H1 (cell line): Measurements from ENCODE around the gene MANBA. TPM values are rescaled to one million over a fixed set of nuclear protein-coding genes. Genes with fewer than 3 reads are reported as not detected.

Experiments used
- CTCF ChIA-PET: fragments of 300-600 bp; sonication (Branson Sonifier 250); formaldehyde crosslinking; loops from one replicate; lab custom pipeline; 2021; ENCODE audit not compliant: partially characterized antibody; lab: Charles Lee
- POLR2A ChIA-PET: fragments of 300-600 bp; sonication (Branson Sonifier 250); formaldehyde crosslinking; loops from one replicate; lab custom pipeline; 2021; ENCODE audit warnings: inconsistent platforms; ENCODE audit not compliant: partially characterized antibody; lab: Charles Lee
- DNase-seq, 2 experiments: peaks; one replicate each; pipeline versions ENCODE4 v3.0.0 to v3.0.0-alpha.2; 2010 to 2022; ENCODE audit warnings: low spot score in 2 of 2, low read depth in 1 of 2, mixed read lengths in 1 of 2
- FAIRE-seq: peaks from 2 replicates; lab custom pipeline; 2011; peaks lifted over from hg19 to GRCh38; lab: Jason Lieb, UNC
- H2AFZ ChIP-seq: 2 replicates; pipeline ENCODE4 v1.8.1; 2012; ENCODE audit warnings: low read length, inconsistent platforms
- H2AK5ac ChIP-seq: 2 replicates; pipeline ENCODE4 v1.6.1; 2013; ENCODE audit warnings: low read depth, low read length
- H2BK120ac ChIP-seq: replicated peaks from 2 replicates; pipeline ENCODE3; 2013; ENCODE audit warnings: low read depth, low read length, inconsistent platforms
- H2BK12ac ChIP-seq: 2 replicates; pipeline ENCODE4 v1.6.1; 2013; ENCODE audit warnings: low read depth, low read length
- H2BK15ac ChIP-seq: 2 replicates; pipeline ENCODE4 v1.6.1; 2013; ENCODE audit warnings: low read length
- H2BK20ac ChIP-seq: 2 replicates; pipeline ENCODE4 v1.6.1; 2013; ENCODE audit warnings: low read length
- H2BK5ac ChIP-seq: 2 replicates; pipeline ENCODE4 v1.6.1; 2013; ENCODE audit warnings: low read depth, low read length
- H3K14ac ChIP-seq: 2 replicates; pipeline ENCODE4 v1.6.1; 2013; ENCODE audit warnings: inconsistent platforms; ENCODE audit not compliant: insufficient read length
- H3K18ac ChIP-seq: 2 replicates; pipeline ENCODE4 v1.6.1; 2013; ENCODE audit warnings: low read length; ENCODE audit errors: extremely low read depth
- H3K23ac ChIP-seq: 2 replicates; pipeline ENCODE4 v1.6.1; 2013; ENCODE audit warnings: inconsistent platforms; ENCODE audit not compliant: insufficient read length
- H3K23me2 ChIP-seq: 2 replicates; pipeline ENCODE4 v1.6.1; 2013; ENCODE audit warnings: low read depth, low read length
- H3K27ac ChIP-seq: 2 replicates; pipeline ENCODE4 v1.6.1; 2011; ENCODE audit warnings: low read depth, low read length, inconsistent platforms
- H3K27me3 ChIP-seq, 4 experiments: replicated peaks in 1 of 4; 1 replicate in 1 of 4; 2 replicates in 3 of 4; pipeline versions ENCODE4 v1.6.1 to v1.8.1; 2011 to 2013; ENCODE audit warnings: low read length in 3 of 4, mild to moderate bottlenecking in 3 of 4, inconsistent platforms in 2 of 4, mixed read lengths in 2 of 4, moderate library complexity in 1 of 4; ENCODE audit not compliant: control insufficient read depth in 3 of 4, insufficient read depth in 3 of 4; ENCODE audit errors: extremely low read depth in 1 of 4
- H3K36me3 ChIP-seq, 4 experiments: 2 replicates each; pipeline versions ENCODE4 v1.6.1 to v1.8.1; 2011 to 2013; ENCODE audit warnings: mild to moderate bottlenecking in 4 of 4, low read length in 3 of 4, moderate library complexity in 2 of 4, control low read depth in 1 of 4, inconsistent platforms in 1 of 4; ENCODE audit not compliant: insufficient read depth in 4 of 4, control insufficient read depth in 2 of 4
- H3K4ac ChIP-seq: replicated peaks from 2 replicates; pipeline ENCODE3; 2013; ENCODE audit warnings: low read length, low read depth, mixed read lengths, inconsistent platforms; ENCODE audit not compliant: insufficient read length
- H3K4me1 ChIP-seq, 4 experiments: replicated peaks in 1 of 4; 1 replicate in 1 of 4; 2 replicates in 3 of 4; pipeline versions ENCODE4 v1.6.1 to v1.8.1; 2011 to 2013; ENCODE audit warnings: low read length in 3 of 4, inconsistent platforms in 2 of 4, mixed read lengths in 1 of 4; ENCODE audit not compliant: insufficient read depth in 4 of 4, control insufficient read depth in 3 of 4
- H3K4me2 ChIP-seq, 2 experiments: 2 replicates each; pipeline versions ENCODE4 v1.6.1 to v1.8.1; 2011 to 2013; ENCODE audit warnings: low read depth in 2 of 2, low read length in 2 of 2, control low read depth in 1 of 2, inconsistent platforms in 1 of 2, mild to moderate bottlenecking in 1 of 2; ENCODE audit not compliant: insufficient read depth in 1 of 2
- H3K4me3 ChIP-seq, 4 experiments: fragments of 200-600, 300-600 bp in 1 of 4; sonication (generic), shearing (Covaris generic), sonication (Bioruptor Twin) in 1 of 4; 2 replicates each; pipeline versions ENCODE4 v1.5.1 to v1.8.1; 2011 to 2016; ENCODE audit warnings: low read length in 4 of 4, low read depth in 3 of 4, control low read depth in 2 of 4, inconsistent platforms in 2 of 4, mild to moderate bottlenecking in 2 of 4, mixed read lengths in 1 of 4, moderate library complexity in 1 of 4; ENCODE audit not compliant: insufficient read depth in 2 of 4; ENCODE audit errors: extremely low read depth in 1 of 4
- H3K56ac ChIP-seq: replicated peaks from 2 replicates; pipeline ENCODE3; 2013; ENCODE audit warnings: low read depth, mild to moderate bottlenecking, mixed read lengths, low read length, inconsistent platforms; ENCODE audit not compliant: insufficient read length
- H3K79me1 ChIP-seq: 2 replicates; pipeline ENCODE4 v1.6.1; 2013; ENCODE audit warnings: low read depth, low read length, control low read depth
- H3K79me2 ChIP-seq, 2 experiments: 2 replicates each; pipeline versions ENCODE4 v1.6.1 to v1.8.1; 2012 to 2013; ENCODE audit warnings: low read length in 2 of 2, mild to moderate bottlenecking in 2 of 2, inconsistent platforms in 1 of 2; ENCODE audit not compliant: insufficient read depth in 2 of 2, control insufficient read depth in 1 of 2
- H3K9ac ChIP-seq, 4 experiments: replicated peaks in 1 of 4; 1 replicate in 1 of 4; 2 replicates in 3 of 4; pipeline versions ENCODE4 v1.6.1 to v1.8.1; 2011 to 2013; ENCODE audit warnings: low read depth in 3 of 4, low read length in 3 of 4, control low read depth in 2 of 4, mild to moderate bottlenecking in 2 of 4, moderate library complexity in 2 of 4, inconsistent platforms in 1 of 4; ENCODE audit errors: extremely low read depth in 1 of 4
- H3K9me3 ChIP-seq, 2 experiments: 2 replicates each; pipeline versions ENCODE4 v1.6.1 to v1.8.1; 2012 to 2013; ENCODE audit warnings: mild to moderate bottlenecking in 2 of 2, moderate library complexity in 2 of 2, control low read depth in 1 of 2, inconsistent platforms in 1 of 2, low read depth in 1 of 2, low read length in 1 of 2, mixed read lengths in 1 of 2; ENCODE audit not compliant: insufficient read depth in 2 of 2
- H4K20me1 ChIP-seq, 2 experiments: replicated peaks in 1 of 2; 2 replicates each; pipeline versions ENCODE3 to v1.8.1; 2011 to 2013; ENCODE audit warnings: inconsistent platforms in 2 of 2, low read length in 2 of 2, mild to moderate bottlenecking in 1 of 2; ENCODE audit not compliant: insufficient read depth in 2 of 2, control insufficient read depth in 1 of 2
- H4K5ac ChIP-seq: 2 replicates; pipeline ENCODE4 v1.6.1; 2013; ENCODE audit warnings: low read length, low read depth, mixed read lengths, inconsistent platforms; ENCODE audit not compliant: insufficient read length
- H4K8ac ChIP-seq: 2 replicates; pipeline ENCODE4 v1.8.0; 2013; ENCODE audit warnings: mild to moderate bottlenecking, moderate library complexity, low read length, inconsistent platforms; ENCODE audit not compliant: insufficient read depth; ENCODE audit errors: extremely low read depth
- H4K91ac ChIP-seq: replicated peaks from 2 replicates; pipeline ENCODE3; 2013; ENCODE audit warnings: low read length, mixed read lengths, inconsistent platforms; ENCODE audit not compliant: insufficient read length
- CBX8 ChIP-seq: fragments of 300-800, 300-1000 bp; sonication (generic); IDR thresholded peaks from 2 replicates; pipeline ENCODE4 v1.7.1; 2016; ENCODE audit warnings: low read depth, low read length, borderline replicate concordance
- EZH2 ChIP-seq: fragments of 200-600 bp; sonication (generic); IDR thresholded peaks from 2 replicates; pipeline ENCODE4 v1.7.1; 2012; ENCODE audit warnings: low read depth, mild to moderate bottlenecking, moderate library complexity, low read length, inconsistent platforms; ENCODE audit not compliant: severe bottlenecking
- HDAC6 ChIP-seq: IDR thresholded peaks from one replicate; pipeline ENCODE4 v1.7.1; 2012; ENCODE audit warnings: low read depth, mild to moderate bottlenecking, inconsistent platforms, low read length, moderate library complexity
- JUN ChIP-seq: IDR thresholded peaks from 2 replicates; pipeline ENCODE4 v1.6.1; 2011; ENCODE audit warnings: low read depth, mild to moderate bottlenecking, improper control_type of control experiment, low read length
- KDM4A ChIP-seq: IDR thresholded peaks from one replicate; pipeline ENCODE4 v1.7.1; 2012; ENCODE audit warnings: low read depth, mild to moderate bottlenecking, moderate library complexity, low read length, inconsistent platforms; ENCODE audit not compliant: severe bottlenecking
- NRF1 ChIP-seq: IDR thresholded peaks from 2 replicates; pipeline ENCODE4 v1.6.1; 2011; ENCODE audit warnings: mild to moderate bottlenecking, low read depth, low read length, improper control_type of control experiment
- POLR2A ChIP-seq, 2 experiments: IDR thresholded peaks; 1 replicate in 1 of 2; 2 replicates in 1 of 2; pipeline ENCODE4 v1.6.1; 2011; ENCODE audit warnings: low read depth in 2 of 2, low read length in 2 of 2, mild to moderate bottlenecking in 2 of 2; ENCODE audit errors: control extremely low read depth in 1 of 2
- SAP30 ChIP-seq: fragments of 300-600 bp; sonication (generic); IDR thresholded peaks from 2 replicates; pipeline ENCODE4 v1.7.1; 2012; ENCODE audit warnings: low read length, moderate library complexity, mild to moderate bottlenecking, inconsistent platforms; ENCODE audit not compliant: insufficient read depth, insufficient replicate concordance
- SP4 ChIP-seq: IDR thresholded peaks from 2 replicates; pipeline ENCODE4 v1.6.1; 2012; ENCODE audit warnings: low read length, inconsistent platforms
- SRF ChIP-seq: IDR thresholded peaks from 2 replicates; pipeline ENCODE4 v1.6.1; 2011; ENCODE audit warnings: mild to moderate bottlenecking, low read depth, low read length, moderate library complexity
- TAF1 ChIP-seq: IDR thresholded peaks from 2 replicates; pipeline ENCODE4 v1.6.1; 2011; ENCODE audit warnings: mild to moderate bottlenecking, low read depth, low read length
- TCF12 ChIP-seq: IDR thresholded peaks from 2 replicates; pipeline ENCODE4 v1.6.1; 2011; ENCODE audit warnings: low read depth, mild to moderate bottlenecking, low read length
- TEAD4 ChIP-seq: IDR thresholded peaks from 2 replicates; pipeline ENCODE4 v1.6.1; 2012; ENCODE audit warnings: low read depth, low read length, inconsistent platforms, mixed read lengths
- WGBS, 2 experiments: shearing (Covaris generic) in 1 of 2; methylation state at CpG; one replicate each; pipeline versions ENCODE4 v1.1.6 to v1.1.7; 2013 to 2015; ENCODE audit warnings: low lambda C conversion rate in 2 of 2, mixed read lengths in 2 of 2, inconsistent platforms in 1 of 2, low coverage in 1 of 2, missing lambda C conversion rate in 1 of 2; ENCODE audit not compliant: insufficient replicate concordance in 2 of 2, insufficient coverage in 1 of 2, insufficient read length in 1 of 2; ENCODE audit errors: extremely low coverage in 1 of 2, missing lambda C conversion rate in 1 of 2; 5-methylcytosine and 5-hydroxymethylcytosine counted together
- polyA plus RNA-seq, 7 experiments: library from polyadenylated mRNA; depleted of rRNA in 3 of 7; stranded (reverse) in 5 of 7; unstranded in 2 of 7; fragments of >200 nt in 5 of 7; fragments of 200-250 nt in 2 of 7; gene quantifications; 1 replicate in 5 of 7; 2 replicates in 1 of 7; 4 replicates in 1 of 7; pipeline versions ENCODE4 v1.2.1 to v1.2.3, GENCODE V29; 2011 to 2013; ENCODE audit warnings: missing spikeins in 2 of 7, mixed read lengths in 2 of 7
- total RNA-seq: library from RNA; stranded (reverse); fragmentation: NEBNext Ultra II Directional; extraction: Animal tissue kit (Norgen Biotek cat#: 25700); gene quantifications from 2 replicates; pipeline ENCODE4 v1.2.1, GENCODE V29; 2021
- TF ChIP-seq, protein P1 (sequence below): IDR thresholded peaks from 2 replicates; pipeline ENCODE4 v1.6.1; 2011; ENCODE audit warnings: low read length, improper control_type of control experiment

Gene MANBA
- total and polyA plus RNA-seq, 2 of the 8 experiments (the other 6 are each of a cell fraction or from before 2014, with no cell fraction given): 22.9 to 27.8 TPM

DNA sequence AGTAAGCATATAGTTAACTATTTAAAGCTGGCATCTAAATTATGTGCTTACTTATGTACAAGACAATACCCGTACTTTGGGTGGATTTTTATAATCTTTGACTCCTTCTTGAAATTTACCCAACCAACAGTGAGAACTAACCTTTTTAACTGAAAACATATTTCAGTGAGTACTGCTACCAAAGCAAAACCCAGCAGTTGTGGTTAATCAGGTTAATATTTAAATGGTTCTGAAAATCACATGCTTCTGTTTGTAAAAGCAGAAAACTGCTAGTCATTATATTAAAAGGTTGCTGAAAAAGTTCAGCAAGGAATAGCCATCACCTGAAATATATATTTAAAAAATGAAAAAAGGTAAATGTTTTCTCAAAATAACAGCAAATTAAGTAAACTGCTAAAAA lies 46.6 kb upstream of the MANBA start:
- Histone ChIP-seq H4K91ac (no peak overlapping the region), H2BK120ac (no peak overlapping the region), H3K36me3 (peaks cover 0 to 61% (median 18%) of the 10 kb centered on the region in 4 experiments; a peak in 4 of 8 replicates), H3K56ac (no peak overlapping the region), H3K23ac (no peak overlapping the region), H3K27ac (no peak overlapping the region), H3K9me3 (no peaks in the 10 kb centered on the region), H2BK5ac (no peak overlapping the region), H4K5ac (no peak overlapping the region), H2AK5ac (no peak overlapping the region), H3K4me1 (peaks cover 0 to 3% (median 0%) of the 10 kb centered on the region in 4 experiments; a peak in 1 of 7 replicates), H3K18ac (no peak overlapping the region), H3K4ac (no peak overlapping the region), H2AFZ (no peak overlapping the region), H2BK15ac (no peak overlapping the region), H3K79me1 (no peaks in the 10 kb centered on the region), H3K4me3 (no peak overlapping the region), H3K23me2 (no peaks in the 10 kb centered on the region), H3K4me2 (no peak overlapping the region), H2BK12ac (no peak overlapping the region), H3K79me2 (peaks cover 9 to 95% of the 10 kb centered on the region in 2 experiments), H3K9ac (no peak overlapping the region), H3K27me3 (no peaks in the 10 kb centered on the region), H4K20me1 (peaks cover 10 to 11% of the 10 kb centered on the region in 2 experiments), H3K14ac (no peak overlapping the region), H2BK20ac (no peak overlapping the region), H4K8ac (no peak overlapping the region)
- ChIA-PET CTCF (interaction anchor here (0.6 kb wide), 1 partner anchor 359 kb away, joined by 3 read pairs; no protein-coding TSS in a partner anchor), POLR2A (interaction anchor here (1.2 kb wide), 1 partner anchor 16 kb away, joined by 5 read pairs; no protein-coding TSS in a partner anchor)
- DNase-seq: no peak
- 97% methylated on average over 1 of the region's 1 CpG; no CpG with 5 or more reads in 1 of the 2 experiments for WGBS, 2 experiments
- no peak for FAIRE-seq
- no peak for TF ChIP-seq TAF1
- no peak for TF ChIP-seq SRF
- TF ChIP-seq NRF1: no peak
- no peak for TF ChIP-seq TCF12
- no peak for TF ChIP-seq JUN
- no peak for TF ChIP-seq SP4
- TF ChIP-seq, protein P1, sequence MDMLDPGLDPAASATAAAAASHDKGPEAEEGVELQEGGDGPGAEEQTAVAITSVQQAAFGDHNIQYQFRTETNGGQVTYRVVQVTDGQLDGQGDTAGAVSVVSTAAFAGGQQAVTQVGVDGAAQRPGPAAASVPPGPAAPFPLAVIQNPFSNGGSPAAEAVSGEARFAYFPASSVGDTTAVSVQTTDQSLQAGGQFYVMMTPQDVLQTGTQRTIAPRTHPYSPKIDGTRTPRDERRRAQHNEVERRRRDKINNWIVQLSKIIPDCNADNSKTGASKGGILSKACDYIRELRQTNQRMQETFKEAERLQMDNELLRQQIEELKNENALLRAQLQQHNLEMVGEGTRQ: no peak
- no peak for TF ChIP-seq POLR2A (IDR thresholded peaks at IDR 0.05; ENCODE audit: control extremely low read depth in 1 of 2, low read depth in 2 of 2, low read length in 2 of 2)
- TF ChIP-seq EZH2: no peak
- no peak for TF ChIP-seq KDM4A
- TF ChIP-seq TEAD4: no peak
- no peak for TF ChIP-seq CBX8
- TF ChIP-seq SAP30: no peak
- TF ChIP-seq HDAC6: no peak
